IPS DF 4.7 (cell line): ENCODE results near the gene FAM111A.

Source experiments
- DNase-seq: peaks from one replicate; pipeline ENCODE4 v3.0.0-alpha.2; 2013; ENCODE audit warnings: low spot score; ENCODE audit errors: extremely low read depth

FAM111A gene

DNA sequence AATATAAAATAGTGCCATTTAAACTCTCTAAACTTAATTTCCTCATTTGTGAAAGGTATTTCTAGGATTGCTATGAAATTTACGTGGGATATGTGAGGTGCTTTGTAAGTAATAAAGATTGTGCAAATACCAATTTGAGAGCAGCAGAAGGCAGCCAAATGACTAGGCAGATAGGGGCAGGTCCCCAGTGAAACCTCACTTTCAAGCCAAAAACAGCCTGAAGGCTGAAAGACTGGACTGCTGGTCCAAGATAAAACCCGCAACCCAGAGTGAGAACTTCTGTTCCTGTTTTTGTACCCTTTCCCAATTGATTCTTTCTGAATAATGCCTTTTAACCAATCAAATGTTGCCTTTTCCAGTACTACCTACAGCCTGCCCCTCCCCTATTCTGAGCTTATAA lies 36.5 kb downstream of the FAM111A start:
- DNase-seq, result no peak

DNA sequence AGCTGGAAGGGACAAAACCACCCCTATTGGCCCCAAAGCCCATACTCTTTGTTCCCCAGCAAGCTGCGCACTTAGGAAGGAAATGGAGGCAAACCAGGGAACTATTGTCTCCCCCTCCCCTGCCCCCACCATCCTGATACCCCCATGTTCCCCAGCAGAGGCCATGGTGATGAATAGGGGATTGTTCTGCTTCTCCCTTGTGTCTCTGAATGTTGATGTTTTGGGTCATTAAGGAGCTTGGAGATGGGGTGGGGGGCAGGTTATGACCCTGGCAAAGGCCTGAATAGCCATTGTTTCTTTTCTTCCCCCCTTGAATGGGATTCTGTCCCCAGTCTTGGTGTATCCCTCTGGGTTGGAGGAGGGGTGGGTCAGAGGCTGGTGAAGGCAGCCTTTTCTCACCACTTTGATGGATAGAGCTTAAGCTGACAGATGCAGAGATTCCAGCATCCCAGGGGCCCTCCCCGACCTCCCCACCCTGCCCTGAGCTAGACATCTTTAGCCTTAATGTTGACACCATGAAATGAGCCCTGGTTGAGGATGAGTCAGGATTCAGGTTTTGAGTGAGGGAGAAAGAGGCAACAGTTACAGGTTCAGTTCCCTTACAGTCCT lies 37.6 kb downstream of the FAM111A start:
- DNase-seq, result no peak

DNA sequence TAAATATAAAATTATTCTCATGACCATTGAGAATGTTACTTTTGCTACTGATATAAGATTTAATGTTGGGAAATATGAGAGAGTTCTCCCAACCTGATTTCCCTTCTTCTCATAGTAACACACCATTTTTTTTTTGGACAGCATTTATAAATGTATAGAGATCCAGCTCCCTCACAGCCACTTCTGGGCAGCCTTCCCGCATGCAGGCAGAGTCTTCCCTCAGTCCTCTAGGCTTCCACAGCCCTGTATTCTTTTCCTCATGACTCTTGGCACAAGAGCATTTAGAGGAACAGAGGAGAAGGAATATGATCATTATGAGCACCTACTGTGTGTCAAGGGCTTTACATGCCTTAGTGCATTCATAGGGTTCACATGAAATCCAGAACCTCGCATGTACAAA lies 38.3 kb downstream of the FAM111A start:
- no peak for DNase-seq

DNA sequence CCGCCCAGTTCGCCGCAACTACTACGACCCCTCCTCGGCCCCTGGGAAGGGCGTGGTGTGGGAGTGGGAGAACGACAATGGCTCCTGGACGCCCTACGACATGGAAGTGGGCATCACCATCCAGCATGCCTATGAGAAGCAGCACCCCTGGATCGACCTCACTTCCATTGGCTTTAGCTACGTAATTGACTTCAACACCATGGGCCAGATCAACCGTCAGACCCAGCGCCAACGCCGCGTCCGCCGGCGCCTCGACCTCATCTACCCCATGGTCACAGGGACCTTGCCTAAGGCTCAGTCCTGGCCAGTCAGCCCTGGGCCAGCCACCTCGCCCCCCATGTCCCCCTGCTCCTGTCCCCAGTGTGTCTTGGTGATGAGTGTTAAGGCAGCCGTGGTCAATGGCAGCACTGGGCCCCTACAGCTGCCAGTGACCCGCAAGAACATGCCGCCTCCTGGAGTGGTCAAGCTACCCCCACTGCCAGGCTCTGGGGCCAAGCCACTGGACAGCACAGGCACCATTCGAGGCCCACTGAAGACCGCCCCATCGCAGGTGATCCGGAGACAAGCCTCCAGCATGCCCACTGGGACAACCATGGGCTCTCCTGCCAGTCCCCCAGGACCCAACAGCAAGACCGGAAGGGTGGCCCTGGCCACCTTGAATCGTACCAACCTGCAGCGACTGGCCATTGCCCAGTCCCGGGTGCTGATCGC lies 39.2 kb downstream of the FAM111A start:
- no peak for DNase-seq

DNA sequence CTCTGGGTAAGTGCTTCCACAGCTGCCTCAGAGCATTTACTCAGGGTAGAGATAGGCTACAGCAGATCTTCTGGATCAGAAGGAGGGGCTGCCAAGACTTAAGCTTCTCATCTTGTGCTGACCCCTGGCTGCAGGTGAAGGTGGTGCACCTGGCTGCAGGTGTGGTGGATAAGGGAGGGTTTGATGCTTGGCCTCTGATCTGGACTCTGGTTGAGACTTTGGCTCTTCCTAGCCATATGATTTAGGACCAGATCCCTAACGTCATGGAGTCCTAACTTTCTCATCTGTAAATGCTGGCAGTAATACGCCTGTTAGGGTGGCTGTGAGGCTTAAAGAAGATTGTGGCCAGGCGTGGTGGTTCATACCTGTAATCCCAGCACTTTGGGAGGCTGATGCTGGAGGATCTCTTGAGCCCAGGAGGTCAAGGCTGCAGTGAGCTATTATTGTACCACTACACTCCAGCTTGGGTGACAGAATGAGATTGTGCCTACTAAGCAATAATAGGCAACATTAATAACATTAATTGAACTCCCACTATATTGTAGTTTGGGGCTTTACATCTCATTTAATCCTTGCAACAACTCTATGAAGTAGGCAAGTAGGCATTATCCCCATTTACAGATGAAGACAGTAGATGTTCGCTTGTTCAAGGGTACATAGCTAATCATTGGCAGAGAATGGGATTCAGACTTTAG lies 39.9 kb downstream of the FAM111A start:
- DNase-seq, result no peak

DNA sequence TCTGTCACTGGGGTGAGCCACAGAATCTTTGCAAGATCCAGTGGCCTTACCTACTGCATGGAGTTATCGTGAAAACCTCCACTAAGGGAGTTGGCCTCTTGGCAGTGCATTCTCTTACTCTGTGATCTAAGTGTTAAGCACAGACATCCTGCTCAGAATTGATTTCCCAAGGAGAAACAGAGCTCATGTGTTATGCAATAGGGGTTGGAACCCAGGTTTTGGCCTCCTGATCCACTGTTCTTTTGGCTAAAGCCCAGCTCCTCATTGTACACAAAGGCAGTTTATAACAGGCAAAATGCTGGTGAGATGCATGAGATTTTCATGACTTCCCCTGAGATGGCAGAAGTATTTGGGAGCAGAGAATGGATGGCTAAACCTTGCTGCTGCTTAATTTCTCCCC lies 41.1 kb downstream of the FAM111A start:
- no peak for DNase-seq

DNA sequence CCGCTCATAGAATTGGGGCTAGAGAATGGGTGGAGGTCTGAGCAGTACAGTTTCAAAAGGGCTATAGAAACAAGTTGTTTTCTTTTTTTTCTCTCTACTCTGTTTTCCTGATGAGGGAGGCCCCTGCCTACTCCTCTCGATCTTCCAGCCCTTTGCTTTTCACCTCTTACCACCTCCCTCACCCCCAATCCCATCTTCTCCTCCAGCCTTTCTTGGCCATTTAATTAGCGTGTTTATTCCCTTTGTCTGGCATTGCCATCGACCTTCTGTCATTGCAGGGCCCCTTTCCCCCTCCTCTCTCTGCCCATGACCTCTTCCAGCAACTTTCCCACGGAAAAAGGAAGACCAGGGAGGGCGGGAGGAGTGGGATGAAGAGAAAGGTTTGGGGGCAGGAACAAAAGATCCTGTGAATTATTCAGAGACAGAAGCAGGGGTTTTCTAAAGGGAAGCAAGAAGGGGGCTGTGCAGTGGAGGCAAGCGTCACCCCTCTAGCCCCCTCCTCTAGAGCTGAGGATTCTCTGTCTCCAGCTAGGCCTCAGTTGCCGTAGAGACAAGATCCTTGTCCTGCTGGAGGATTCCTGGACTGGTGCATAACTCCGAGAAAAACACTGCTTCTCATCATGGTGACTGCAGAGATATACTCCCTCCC lies 42.2 kb downstream of the FAM111A start:
- DNase-seq, result no peak

DNA sequence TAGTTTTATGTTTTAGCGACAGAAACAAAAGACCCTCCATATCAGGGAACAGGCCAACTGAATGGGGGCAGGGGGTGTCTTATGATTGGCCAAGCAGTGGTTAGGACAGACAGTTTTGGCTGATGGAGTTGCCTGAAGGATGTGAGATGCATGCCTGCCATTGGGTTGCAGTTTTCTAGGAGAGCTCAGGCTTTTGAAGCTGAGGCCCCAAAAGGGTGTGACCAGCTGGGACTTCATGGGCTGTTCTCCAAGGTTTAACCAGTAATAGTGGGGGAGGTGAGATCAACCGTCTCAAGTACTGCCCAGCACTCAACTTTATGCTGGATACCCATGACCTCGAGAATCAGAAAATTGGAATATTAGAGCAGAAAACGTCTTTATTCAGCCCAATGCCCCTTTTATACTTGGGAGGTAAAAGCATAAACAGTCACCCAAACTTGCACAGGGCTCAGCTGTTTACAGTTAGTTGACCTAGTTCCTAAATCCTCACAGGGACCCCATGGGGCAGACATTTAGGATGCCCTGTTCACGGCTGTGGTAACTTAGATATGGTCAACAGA lies 42.8 kb downstream of the FAM111A start:
- DNase-seq, result no peak

DNA sequence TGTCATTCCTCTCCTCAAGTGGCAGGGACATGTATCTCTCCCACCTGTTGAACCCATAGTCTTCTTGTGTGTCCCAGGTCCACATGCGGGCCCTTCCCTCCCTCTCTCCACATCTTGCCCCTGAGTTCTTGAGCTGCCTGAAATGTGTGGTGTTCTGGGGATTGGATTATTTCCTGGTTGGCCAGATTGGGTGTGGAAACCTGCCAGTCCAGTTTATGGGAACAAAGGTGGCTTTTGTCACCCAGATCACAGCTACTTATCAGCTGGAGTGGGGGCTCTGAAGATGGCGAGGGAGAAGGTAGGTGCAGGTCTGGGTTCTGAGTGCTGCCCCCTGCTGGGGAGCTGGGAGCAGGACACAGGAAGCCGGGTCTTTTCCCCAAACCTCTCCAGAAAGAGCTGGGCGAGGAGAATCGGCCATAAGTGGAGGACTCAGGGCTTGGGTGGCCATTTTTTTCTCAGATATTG lies 43.5 kb downstream of the FAM111A start:
- no peak for DNase-seq

DNA sequence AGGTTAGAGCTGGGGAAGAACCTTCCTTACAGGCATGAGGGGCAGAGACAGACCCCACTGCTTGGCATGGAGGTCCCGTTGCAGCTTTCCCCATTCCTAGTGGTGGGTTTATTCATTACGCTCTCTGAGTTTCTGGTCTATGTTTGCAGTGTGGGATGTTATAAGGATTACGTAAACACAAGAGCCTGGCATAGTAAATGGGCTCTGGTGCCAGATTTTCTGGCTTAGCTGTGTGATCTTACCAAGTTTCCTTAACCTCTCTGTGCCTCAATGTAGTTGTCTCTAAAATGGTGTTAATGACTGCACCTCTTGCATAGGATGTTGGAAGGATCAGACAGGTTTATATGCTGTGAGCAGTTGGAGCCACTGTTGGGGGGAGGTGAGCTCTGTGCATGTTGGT lies 44.4 kb downstream of the FAM111A start:
- no peak for DNase-seq

DNA sequence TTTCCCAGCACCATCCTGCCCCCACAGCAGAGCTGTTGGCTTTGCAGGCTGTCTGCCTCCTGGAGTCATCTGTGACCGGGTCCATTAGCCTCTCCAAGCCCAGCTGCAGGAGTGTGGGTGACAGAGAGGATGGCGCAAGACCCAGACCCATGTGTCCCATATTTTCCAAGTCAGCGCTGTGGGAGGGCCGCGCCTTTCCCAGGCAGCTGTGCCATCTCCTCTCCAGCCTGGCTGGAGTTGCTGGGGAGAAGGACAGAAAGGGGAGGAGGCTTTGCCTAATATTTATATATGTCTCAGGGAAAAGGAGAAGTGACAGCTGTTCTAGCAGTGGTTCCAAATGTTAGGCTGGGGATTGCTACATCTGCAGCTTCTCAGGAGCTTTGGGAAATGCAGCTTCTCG lies 44.9 kb downstream of the FAM111A start:
- no peak for DNase-seq

DNA sequence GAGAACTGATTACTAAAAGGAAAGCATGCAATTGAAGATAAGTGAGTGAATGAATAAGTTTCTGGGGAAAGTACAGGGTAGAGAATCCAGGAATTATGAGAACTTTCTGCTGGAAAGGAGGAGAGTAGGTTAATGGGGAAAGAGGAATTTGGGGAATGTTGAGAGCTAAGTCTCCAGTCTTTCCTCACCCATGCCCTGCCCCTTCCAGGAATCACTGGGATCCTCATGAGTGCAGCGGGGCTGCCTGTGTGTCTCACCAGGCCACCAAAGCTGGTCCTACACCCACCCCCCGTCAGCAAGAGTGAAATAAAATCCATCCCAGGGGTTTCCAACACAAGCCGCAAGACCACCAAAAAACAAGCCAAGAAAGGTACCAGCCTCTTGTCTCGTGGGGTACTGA lies 46.3 kb downstream of the FAM111A start:
- DNase-seq, result no peak

DNA sequence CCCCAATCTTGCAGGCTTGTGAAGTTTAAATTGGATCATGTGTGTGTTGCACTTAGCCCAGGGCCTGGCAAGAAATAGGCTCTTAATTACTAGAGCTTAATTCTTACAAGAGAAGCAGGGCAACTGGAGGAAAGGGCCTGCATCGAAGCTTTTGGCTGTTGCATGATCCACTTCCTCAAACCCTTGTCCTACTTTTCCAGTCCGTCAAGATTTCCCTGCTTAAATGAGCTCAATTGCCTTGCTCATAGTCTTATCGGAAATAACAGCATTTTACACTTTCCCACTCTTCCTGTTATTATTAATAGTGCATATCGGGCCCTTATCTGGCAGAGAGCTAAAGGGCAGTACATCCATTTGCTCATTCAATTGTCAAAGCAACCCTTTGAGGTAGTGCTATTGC lies 47.3 kb downstream of the FAM111A start:
- no peak for DNase-seq

DNA sequence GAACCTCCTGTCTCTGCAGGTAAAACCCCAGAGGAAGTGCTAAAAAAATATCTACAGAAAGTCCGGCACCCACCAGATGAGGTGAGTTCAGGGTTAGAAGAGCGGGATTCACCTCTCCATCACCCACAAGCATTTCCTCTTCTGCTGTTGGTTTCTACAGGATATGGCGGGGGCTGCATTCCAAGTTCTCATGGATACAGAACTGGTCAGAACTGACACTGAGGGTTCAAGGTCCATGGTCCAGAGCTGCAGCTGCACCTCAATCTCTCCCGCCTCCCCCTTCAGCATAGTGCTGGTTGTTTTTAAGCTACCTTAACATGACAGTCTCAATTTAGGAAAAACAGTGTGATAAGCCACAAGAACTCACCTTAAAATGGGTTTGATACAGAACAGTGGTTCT lies 48.4 kb downstream of the FAM111A start:
- no peak for DNase-seq

DNA sequence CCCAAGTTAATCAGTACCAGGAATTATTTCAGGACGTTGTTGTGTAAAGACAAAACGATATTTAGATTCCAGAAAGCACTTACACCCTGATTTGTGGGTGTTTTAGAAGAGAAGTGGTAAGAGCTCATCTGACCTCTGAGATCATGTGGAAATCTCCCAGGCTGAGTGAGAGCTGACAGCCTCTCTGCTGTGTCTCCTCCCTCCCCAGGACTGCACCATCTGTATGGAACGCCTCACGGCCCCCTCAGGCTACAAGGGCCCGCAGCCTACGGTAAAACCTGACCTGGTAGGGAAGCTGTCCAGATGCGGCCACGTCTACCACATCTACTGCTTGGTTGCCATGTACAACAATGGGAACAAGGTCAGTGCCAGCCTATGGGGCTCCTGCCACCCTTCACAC lies 49.2 kb downstream of the FAM111A start:
- no peak for DNase-seq

DNA sequence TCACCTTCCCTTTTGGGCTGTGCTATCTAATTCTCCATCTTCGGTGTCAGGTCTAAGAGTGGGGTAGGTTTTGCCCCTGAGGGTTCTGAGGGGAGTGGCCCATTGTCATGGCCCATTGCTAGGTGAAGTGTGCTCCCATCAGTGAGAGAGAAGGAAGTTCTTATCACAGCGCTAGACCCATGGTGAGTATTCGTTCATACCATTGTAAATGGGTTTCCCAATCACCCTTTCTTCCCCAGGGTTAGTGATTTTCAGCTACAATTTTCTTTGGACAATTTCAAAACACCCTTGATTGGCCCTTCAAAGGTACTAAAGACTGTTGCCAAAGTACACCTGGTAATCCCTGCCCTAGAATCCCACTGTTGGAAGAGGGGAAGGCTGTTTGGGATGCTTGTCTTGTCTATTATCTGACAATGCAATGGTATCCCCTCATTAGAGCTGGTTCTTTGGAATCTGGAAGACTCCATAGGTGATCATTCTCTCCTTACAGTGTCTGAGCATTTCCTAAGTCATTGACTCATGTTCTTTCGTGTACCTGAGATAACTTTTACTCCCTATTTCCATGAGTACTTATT lies 49.9 kb downstream of the FAM111A start:
- DNase-seq, result no peak

DNA sequence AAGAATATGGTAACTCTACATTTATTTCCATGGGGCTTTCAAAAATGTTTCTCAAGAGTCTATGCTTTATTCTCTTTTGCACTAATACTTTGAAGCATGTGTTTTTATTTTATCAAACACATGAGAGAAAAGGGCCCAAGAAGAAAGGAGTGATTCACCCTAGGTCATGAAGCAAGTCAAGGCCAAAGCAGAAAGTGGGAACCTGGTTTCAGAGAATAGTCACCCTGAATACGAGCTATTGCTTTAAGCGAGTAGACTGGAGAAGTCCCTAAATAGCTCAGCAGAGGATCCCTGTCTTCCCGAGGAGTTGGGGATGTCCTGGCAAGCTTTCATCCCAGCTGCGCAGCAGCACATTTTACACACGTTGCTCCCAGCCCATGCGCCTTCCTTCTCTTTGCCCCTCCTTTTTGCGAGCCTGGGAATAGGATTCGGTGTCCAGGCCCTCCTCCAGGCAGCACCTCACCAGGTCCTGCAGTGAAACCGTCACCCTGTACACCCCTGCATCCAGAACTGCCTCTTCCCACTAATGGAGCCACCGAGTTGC lies 51.0 kb downstream of the FAM111A start:
- no peak for DNase-seq

DNA sequence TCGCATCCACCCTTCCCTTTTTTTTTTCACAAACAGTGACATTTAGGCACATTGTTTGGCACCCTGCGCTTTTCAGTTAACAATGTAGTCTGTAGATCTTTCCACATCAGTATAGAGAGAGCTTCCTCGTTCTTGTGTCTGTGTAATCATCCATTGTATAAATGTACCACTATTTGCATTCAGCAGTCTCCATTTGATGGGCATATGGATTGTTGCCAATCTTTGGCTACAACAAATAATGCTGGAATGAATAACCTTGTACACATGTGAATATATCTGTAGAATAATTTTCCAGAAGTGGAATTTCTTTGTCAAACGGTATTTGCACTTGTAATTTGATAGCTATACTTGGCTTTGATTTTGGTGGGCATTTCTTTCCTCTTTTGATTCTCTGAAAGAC lies 52.9 kb downstream of the FAM111A start:
- no peak for DNase-seq

DNA sequence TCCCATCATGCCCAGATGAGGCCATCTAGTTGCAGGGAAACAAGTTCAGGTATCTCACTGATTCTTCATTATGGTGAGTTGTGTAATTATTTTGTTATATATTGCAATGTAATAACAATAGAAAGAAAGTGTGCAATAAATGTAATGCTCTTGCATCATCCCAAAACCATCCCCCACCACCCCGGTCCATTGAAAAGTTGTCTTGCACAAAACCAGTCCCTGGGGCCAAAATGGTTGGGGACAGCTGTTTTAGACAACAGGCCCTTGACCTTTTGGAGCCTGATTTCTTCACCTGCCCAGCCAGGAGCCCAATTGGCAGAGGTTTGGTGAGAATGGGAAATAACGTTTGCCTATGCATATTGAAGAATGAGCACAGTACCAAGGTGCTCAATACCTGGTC lies 54.1 kb downstream of the FAM111A start:
- no peak for DNase-seq

DNA sequence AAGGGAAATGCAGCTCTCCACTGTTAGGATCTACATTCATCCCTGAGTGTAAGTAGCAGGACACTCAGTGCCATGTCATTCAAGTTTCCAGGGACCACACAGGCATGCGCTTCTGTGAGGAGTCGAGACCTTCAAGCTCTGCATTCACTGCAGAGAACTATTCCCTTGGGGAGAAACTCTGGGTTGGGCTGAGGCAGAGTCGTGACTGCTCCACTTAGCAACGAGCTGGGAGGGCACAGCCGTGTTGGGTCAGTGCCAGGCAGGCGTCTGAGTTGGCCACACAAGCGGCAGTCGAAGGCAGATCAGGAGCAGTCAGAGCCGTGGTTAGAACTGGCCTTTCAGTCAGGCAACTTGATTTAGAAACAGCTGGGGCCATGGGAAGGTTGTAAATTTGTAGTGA lies 55.3 kb downstream of the FAM111A start:
- DNase-seq, result no peak

DNA sequence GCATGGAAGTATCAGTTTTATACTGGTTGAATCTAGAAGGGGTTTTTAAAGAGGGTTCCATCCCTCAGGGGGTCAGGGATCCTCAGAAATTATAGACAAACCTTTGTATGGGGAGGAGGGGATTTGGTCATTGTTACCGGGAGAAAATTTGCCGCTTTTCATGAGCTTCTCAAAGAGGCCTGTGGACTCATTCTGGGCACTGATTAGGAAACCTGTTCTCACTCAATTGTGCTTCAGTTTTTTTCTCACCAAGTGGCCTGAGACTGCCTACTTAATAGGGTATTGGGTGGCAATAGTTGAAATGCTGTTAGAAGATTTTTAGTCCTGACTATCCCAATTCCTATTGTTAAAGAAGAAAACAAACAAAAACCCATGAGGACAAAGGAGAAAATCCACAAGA lies 56.1 kb downstream of the FAM111A start:
- DNase-seq, result no peak
